ENCODE data around the gene SLCO2B1. TPM values are rescaled to one million over a fixed set of nuclear protein-coding genes. Genes with fewer than 3 reads are reported as not detected.

SLCO2B1 gene
- total RNA-seq, 4 donors from 2014 or later = 25.7 to 70.1 (median 33.1) TPM

DNA sequence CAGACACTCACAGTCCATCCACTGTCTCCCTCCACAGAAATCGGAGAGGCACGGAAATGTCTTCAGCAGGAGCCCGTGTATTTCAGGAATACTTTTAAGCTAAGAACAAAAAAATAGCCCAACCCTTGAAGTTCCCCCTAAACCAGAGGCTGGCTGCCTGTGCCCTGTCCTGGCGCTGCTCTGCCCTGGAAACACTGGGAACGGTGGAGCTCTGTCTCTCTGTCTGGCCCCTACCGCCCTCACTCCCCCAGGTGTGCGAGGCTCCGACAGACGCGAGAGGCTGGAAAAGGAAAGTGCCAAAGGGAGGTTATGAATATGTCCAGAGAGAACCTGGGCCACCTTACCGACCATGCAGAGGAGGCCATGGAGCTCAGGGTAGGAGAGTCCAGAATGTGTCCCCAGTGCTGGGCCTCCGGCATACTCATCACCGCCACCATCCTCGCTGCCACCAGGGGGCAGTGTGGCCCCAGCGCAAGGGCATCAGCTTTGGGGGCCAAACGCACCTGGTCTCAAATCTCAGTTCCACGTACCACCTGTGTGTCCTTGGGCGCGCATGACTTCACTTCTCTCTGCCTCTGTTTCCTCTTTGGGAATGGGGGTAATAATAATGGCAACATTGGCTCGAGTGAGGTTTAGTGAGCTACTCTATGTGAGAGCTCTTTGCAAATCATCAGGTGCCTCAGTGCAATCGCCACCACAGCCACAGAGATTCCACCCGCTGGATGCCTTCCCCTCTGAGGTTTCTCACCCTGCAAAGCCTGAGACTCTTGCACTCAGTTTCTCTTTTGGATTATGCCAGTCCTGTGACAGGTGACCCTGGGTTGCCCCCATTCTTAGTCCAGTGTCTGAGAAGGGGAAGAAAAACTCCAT, 10.4 kb upstream of the SLCO2B1 start:
- no peak for ATAC-seq
- Histone ChIP-seq H3K27ac (no peak overlapping the region), H3K4me1 (peaks cover 0 to 22% (median 5%) of the 10 kb centered on the region in 3 donors), H3K4me3 (no peak overlapping the region), H3K27me3 (peaks cover 24% of the 10 kb centered on the region), H3K9me3 (no peaks in the 10 kb centered on the region), H3K36me3 (no peaks in the 10 kb centered on the region)
- WGBS, 2 donors (ENCODE audit: low coverage in 1 of 2) = 6 to 27% methylated on average over 6 to 7 of the region's 22 CpGs
- TF ChIP-seq, protein P1, sequence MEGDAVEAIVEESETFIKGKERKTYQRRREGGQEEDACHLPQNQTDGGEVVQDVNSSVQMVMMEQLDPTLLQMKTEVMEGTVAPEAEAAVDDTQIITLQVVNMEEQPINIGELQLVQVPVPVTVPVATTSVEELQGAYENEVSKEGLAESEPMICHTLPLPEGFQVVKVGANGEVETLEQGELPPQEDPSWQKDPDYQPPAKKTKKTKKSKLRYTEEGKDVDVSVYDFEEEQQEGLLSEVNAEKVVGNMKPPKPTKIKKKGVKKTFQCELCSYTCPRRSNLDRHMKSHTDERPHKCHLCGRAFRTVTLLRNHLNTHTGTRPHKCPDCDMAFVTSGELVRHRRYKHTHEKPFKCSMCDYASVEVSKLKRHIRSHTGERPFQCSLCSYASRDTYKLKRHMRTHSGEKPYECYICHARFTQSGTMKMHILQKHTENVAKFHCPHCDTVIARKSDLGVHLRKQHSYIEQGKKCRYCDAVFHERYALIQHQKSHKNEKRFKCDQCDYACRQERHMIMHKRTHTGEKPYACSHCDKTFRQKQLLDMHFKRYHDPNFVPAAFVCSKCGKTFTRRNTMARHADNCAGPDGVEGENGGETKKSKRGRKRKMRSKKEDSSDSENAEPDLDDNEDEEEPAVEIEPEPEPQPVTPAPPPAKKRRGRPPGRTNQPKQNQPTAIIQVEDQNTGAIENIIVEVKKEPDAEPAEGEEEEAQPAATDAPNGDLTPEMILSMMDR (IDR thresholded peaks at IDR 0.05) = peak; percentile 68 to 94 (median 84)
- TF ChIP-seq EP300 (IDR thresholded peaks at IDR 0.05) (no peak), POLR2A (IDR thresholded peaks at IDR 0.05) (no peak), POLR2AphosphoS5 (IDR thresholded peaks at IDR 0.05) (no peak)

DNA sequence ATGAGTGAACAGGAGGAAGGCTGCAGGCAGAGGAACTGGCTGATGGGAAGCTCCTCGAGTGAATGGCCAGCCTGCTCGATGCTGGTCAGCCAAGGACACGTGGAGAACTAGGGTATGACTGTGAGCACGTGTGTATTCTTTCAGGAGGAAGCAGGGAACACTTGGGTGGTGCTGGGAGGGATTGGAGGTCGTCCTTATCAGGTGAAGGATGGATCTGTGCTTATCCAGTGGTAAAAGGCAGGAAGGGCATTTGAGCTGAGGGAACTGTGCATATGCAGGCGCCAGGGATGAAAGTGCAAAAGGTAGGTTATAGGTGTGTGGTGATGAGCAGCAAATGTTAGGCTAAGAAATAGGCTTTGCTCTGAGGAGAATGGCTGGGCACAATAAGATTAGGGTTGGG, 9.7 kb upstream of the SLCO2B1 start:
- Histone ChIP-seq H3K27me3 (peaks cover 20% of the 10 kb centered on the region), H3K4me1 (peaks cover 0 to 27% (median 5%) of the 10 kb centered on the region in 3 donors), H3K27ac (no peak overlapping the region), H3K9me3 (no peaks in the 10 kb centered on the region), H3K36me3 (no peaks in the 10 kb centered on the region), H3K4me3 (no peak overlapping the region)
- ATAC-seq = no peak
- WGBS, 2 donors (ENCODE audit: low coverage in 1 of 2) = 36 to 53% methylated on average over 6 of the region's 6 CpGs
- TF ChIP-seq EP300 (IDR thresholded peaks at IDR 0.05) (no peak), POLR2A (IDR thresholded peaks at IDR 0.05) (no peak), POLR2AphosphoS5 (IDR thresholded peaks at IDR 0.05) (no peak)
- TF ChIP-seq, protein P1 (IDR thresholded peaks at IDR 0.05) = no peak

DNA sequence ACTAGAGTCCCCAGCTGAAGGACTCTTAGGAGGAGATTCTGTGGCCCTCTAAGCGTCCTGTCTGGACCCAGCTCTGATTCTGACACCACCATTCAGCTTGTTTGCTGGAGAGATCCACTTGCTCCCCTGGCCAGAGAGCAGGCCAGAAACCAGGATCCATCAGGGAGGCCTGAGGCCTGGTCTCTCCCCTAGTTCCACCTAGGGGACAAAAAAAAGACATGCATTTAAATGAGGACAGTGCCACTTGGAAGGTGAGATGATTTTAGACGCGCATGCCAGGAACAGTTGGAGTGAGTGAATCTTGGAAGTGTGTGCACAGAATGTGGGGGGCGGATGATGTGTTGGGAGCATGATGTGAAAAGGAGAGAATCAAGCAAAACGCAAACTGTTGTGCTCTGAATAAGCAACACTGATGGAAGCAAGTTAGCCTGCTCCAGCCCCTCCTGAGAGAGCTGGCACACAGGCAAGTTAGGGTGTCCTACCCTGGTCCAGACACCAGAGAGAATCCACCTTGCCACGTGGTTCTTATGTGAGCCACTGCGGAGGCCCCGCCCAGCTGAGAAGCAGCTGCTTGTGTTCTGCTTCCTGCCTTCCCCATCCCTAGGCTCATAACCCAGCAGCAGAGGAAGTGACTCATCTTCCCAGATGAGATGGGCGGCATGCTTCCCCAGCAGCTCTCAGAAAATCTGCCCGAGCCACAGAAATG, 8.0 kb upstream of the SLCO2B1 start:
- TF ChIP-seq EP300 (IDR thresholded peaks at IDR 0.05) (no peak), POLR2AphosphoS5 (IDR thresholded peaks at IDR 0.05) (peak; percentile 33)
- TF ChIP-seq, protein P1 (IDR thresholded peaks at IDR 0.05) = peak in 1 of 4 experiments; percentile 7
- Histone ChIP-seq H3K36me3 (no peaks in the 10 kb centered on the region), H3K4me1 (peaks cover 0 to 27% (median 5%) of the 10 kb centered on the region in 3 donors), H3K4me3 (no peak overlapping the region), H3K27ac (peak overlapping the region in 1 of 4 donors; percentile 42), H3K27me3 (peaks cover 5% of the 10 kb centered on the region), H3K9me3 (no peaks in the 10 kb centered on the region)
- peak; percentile 85 for ATAC-seq
- 40 to 44% methylated on average over 5 to 6 of the region's 10 CpGs for WGBS, 2 donors (ENCODE audit: low coverage in 1 of 2)

DNA sequence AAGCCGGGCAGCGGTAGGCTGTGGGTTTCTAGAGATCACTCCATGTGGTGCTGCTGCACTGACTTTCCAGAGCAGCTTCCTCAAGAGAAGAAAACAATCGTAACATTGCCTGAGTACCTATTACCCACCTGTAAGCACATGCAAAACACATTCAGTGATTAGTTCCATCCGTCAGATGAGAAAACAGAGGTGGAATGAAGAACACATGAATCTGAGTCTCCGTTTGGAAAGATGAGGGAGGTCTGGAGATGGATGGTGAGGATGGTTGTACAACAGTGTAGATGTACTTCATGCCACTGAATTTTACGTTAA, 7.5 kb upstream of the SLCO2B1 start:
- no peak for ATAC-seq
- WGBS, 2 donors (ENCODE audit: low coverage in 1 of 2) = 36 to 43% methylated on average over 5 to 6 of the region's 6 CpGs
- H3K27ac ChIP-seq = peak overlapping the region in 1 of 4 donors; percentile 42

More for the DNA sequence above, 7.5 kb upstream of the SLCO2B1 start:
- H3K4me1 ChIP-seq = peaks cover 0 to 27% (median 5%) of the 10 kb centered on the region in 3 donors
- no peaks in the 10 kb centered on the region for H3K9me3 ChIP-seq
- TF ChIP-seq POLR2A (IDR thresholded peaks at IDR 0.05) = no peak
- no peak for TF ChIP-seq EP300 (IDR thresholded peaks at IDR 0.05)
- TF ChIP-seq POLR2AphosphoS5 (IDR thresholded peaks at IDR 0.05) = no peak
- TF ChIP-seq, protein P1 (IDR thresholded peaks at IDR 0.05) = no peak
- no peaks in the 10 kb centered on the region for H3K36me3 ChIP-seq
- H3K27me3 ChIP-seq = peaks cover 3% of the 10 kb centered on the region
- no peak overlapping the region for H3K4me3 ChIP-seq

All from gastroesophageal sphincter (tissue), 4 donors.